Breast epithelium (tissue), 4 donors: ENCODE measurements around the gene ENG. TPM values are rescaled to one million over a fixed set of nuclear protein-coding genes. Genes with fewer than 3 reads are reported as not detected.

Experiments
- DNase-seq, 2 donors: peaks; one replicate each; pipeline ENCODE4 v3.0.0-alpha.2; 2019; ENCODE audit warnings: low spot score in 2 of 2
- H3K27ac ChIP-seq, 2 donors: fragments of 200-600 bp; sonication (generic) in 1 of 2; one replicate each; pipeline ENCODE4 v1.5.1; 2016 to 2019; ENCODE audit warnings: mild to moderate bottlenecking in 1 of 2
- H3K27me3 ChIP-seq, 2 donors: fragments of 200-600 bp; sonication (generic) in 1 of 2; one replicate each; pipeline versions ENCODE4 v1.5.1 to v1.6.0; 2017 to 2019; ENCODE audit warnings: control low read depth in 1 of 2, mild to moderate bottlenecking in 1 of 2
- H3K36me3 ChIP-seq: fragments of 200-600 bp; one replicate; pipeline ENCODE4 v1.5.1; 2019
- H3K4me1 ChIP-seq, 2 donors: fragments of 200-600 bp; sonication (generic); one replicate each; pipeline ENCODE4 v1.5.1; 2016 to 2019; ENCODE audit warnings: control low read depth in 1 of 2
- H3K4me3 ChIP-seq, 3 donors: fragments of 200-600 bp; sonication (generic); 1 replicate in 2 of 3; 2 replicates in 1 of 3; pipeline ENCODE4 v1.5.1; 2016 to 2019; ENCODE audit warnings: mild to moderate bottlenecking in 3 of 3, moderate library complexity in 2 of 3
- H3K9me3 ChIP-seq, 2 donors: fragments of 200-600 bp; sonication (generic) in 1 of 2; one replicate each; pipeline ENCODE4 v1.5.1; 2016 to 2019; ENCODE audit warnings: control low read depth in 1 of 2
- CTCF ChIP-seq, 3 donors: fragments of 450-650 bp; IDR thresholded peaks; one replicate each; pipeline ENCODE4 v1.5.1; 2016 to 2017; ENCODE audit warnings: antibody characterized with exemption in 3 of 3, mild to moderate bottlenecking in 3 of 3, moderate library complexity in 3 of 3
- POLR2A ChIP-seq: fragments of 450-650 bp; IDR thresholded peaks from one replicate; pipeline ENCODE4 v1.6.1; 2016; ENCODE audit warnings: antibody characterized with exemption, mild to moderate bottlenecking, moderate library complexity
- POLR2AphosphoS5 ChIP-seq, 3 donors: sonication (generic); formaldehyde crosslinking; IDR thresholded peaks; one replicate each; pipeline ENCODE4 v1.6.1; 2017; ENCODE audit warnings: antibody characterized with exemption in 3 of 3
- intact Hi-C: fragments of 100-400 bp; cut with DNase I; formaldehyde crosslinking; loops from one replicate; pipeline ENCODE4 v1.15.1; 2023; ENCODE audit warnings: low total_unique reads
- total RNA-seq, 3 donors: library from RNA; depleted of rRNA; stranded (reverse); fragments of >200 nt; gene quantifications; one replicate each; pipeline ENCODE4 v1.1.0, GENCODE V29; 2016

Gene ENG
- total RNA-seq: 10 to 100 TPM; 21.5 to 50.8 (median 30.9) TPM

GRCh38 chr9:127854184-127854806 lies at the start of gene ENG:
Gene ENG (minus strand): TSS chr9:127854658. CDS start chr9:127854355, 303 bp downstream.
- Histone ChIP-seq H3K4me1 (no peaks in the 10 kb centered on the region), H3K36me3 (no peaks in the 10 kb centered on the region), H3K27ac (peak within 1 kb of the TSS; percentile 76 to 94), H3K4me3 (peak within 1 kb of the TSS; percentile 61 to 94 (median 64)), H3K9me3 (peaks cover 4 to 6% of the 10 kb centered on the region in 2 donors), H3K27me3 (no peaks in the 10 kb centered on the region)
- DNase-seq: peak; percentile 50 to 65
- intact Hi-C loops: no loop called here
- TF ChIP-seq POLR2A: no peak
- TF ChIP-seq CTCF (IDR thresholded peaks at IDR 0.05): peak in 1 of 3 donors; percentile 8

GRCh38 chr9:127903557-127904475 lies 49.4 kb upstream of the ENG start:
- DNase-seq: no peak
- Histone ChIP-seq H3K27ac (peak overlapping the region; percentile 90 to 93), H3K4me1 (peaks cover 17 to 30% of the 10 kb centered on the region in 2 donors), H3K36me3 (no peaks in the 10 kb centered on the region), H3K27me3 (no peaks in the 10 kb centered on the region), H3K4me3 (peak overlapping the region in 1 of 3 donors; percentile 35), H3K9me3 (no peaks in the 10 kb centered on the region)
- TF ChIP-seq POLR2A (no peak), POLR2AphosphoS5 (IDR thresholded peaks at IDR 0.05) (peak in 1 of 3 donors; percentile 43), CTCF (IDR thresholded peaks at IDR 0.05) (no peak)
- intact Hi-C loops: no loop called here

- TF ChIP-seq POLR2A (no peak), CTCF (IDR thresholded peaks at IDR 0.05) (no peak), POLR2AphosphoS5 (IDR thresholded peaks at IDR 0.05) (no peak)
- Histone ChIP-seq H3K27me3 (no peaks in the 10 kb centered on the region), H3K27ac (peak within 1 kb of the TSS; percentile 87 to 96), H3K4me1 (peaks cover 8 to 10% of the 10 kb centered on the region in 2 donors), H3K36me3 (peaks cover 7% of the 10 kb centered on the region), H3K4me3 (peak within 1 kb of the TSS; percentile 91 to 98 (median 93)), H3K9me3 (no peaks in the 10 kb centered on the region)
- DNase-seq: no peak
- intact Hi-C loops: no loop called here
Observed at GRCh38 chr9:127899128-127899943, 44.9 kb upstream of the ENG start, which contains the start of gene ST6GALNAC6. Gene ST6GALNAC6 (minus strand): TSS chr9:127899603. CDS start chr9:127897981, 1,622 bp downstream.

GRCh38 chr9:127898433-127899127 lies 44.1 kb upstream of the ENG start:
- Histone ChIP-seq H3K27ac (peak overlapping the region; percentile 87 to 96), H3K4me3 (peak overlapping the region; percentile 91 to 98 (median 93)), H3K4me1 (peaks cover under 1 to 6% of the 10 kb centered on the region in 2 donors), H3K9me3 (peaks cover 0 to 2% of the 10 kb centered on the region in 2 donors), H3K36me3 (peaks cover 12% of the 10 kb centered on the region), H3K27me3 (no peaks in the 10 kb centered on the region)
- TF ChIP-seq POLR2AphosphoS5 (IDR thresholded peaks at IDR 0.05) (peak; percentile 35 to 70 (median 52)), POLR2A (no peak)
- peak in 1 of 2 donors; percentile 60 for DNase-seq
- intact Hi-C loops: no loop called here
